ENCODE results near the gene REEP6. TPM values are rescaled to one million over a fixed set of nuclear protein-coding genes. Genes with fewer than 3 reads are reported as not detected.

REEP6 gene
- polyA plus RNA-seq, 1 of the 3 experiments (the other 2 are of a cell fraction), result 9.1 TPM

DNA sequence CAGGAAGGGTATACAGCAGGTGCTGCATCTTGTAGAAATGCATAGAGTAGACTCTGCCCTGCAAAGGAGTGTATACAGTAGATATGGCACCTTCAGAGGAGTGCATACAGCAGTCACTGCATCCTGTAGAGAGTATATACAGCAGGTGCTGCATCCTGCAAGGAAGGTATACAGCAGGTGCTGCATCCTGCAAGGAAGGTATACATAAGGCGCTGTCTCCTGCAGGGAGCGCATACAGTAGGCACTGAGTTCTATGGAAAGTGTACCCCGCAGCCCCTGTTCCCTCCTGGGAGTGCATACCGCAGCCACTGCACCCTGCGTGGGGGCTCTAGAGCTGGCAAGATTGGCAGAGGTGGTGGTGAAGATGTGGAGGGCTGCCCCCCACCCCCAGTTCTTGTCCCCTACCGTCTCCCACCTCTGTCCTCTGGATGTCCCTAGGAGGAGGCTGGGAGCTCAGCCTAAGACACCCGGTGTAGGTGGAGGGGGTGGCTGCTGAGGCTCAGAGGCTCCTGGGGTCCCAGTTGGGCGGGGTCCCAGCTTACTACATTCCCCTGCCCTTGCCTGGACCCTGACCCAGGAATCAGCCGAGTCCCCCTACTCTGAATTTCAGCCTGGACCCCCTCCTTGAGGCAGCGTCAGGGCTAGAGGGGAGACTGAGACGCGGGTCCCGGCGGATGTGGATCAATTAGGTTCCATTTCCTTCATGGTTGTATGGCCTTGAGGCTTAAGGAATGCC, 24.2 kb downstream of the REEP6 start:
- Histone ChIP-seq H3K9ac (no peak overlapping the region), H3K4me2 (no peak overlapping the region), H3K27ac (ENCODE audit: low read depth in 2 of 2, low read length in 1 of 2) (no peak overlapping the region), H2AFZ (ENCODE audit: low read depth) (no peak overlapping the region), H3F3A (replicated peaks; ENCODE audit: insufficient read depth) (peaks cover 12% of the 10 kb centered on the region), H3K4me3 (ENCODE audit: low read depth in 2 of 2, low read length in 1 of 2) (no peak overlapping the region), H3K4me1 (ENCODE audit: control insufficient read depth in 1 of 2, insufficient read depth in 2 of 2, low read depth in 1 of 2, low read length in 1 of 2) (no peaks in the 10 kb centered on the region), H3K27me3 (ENCODE audit: insufficient read depth) (no peaks in the 10 kb centered on the region), H3K9me3 (no peaks in the 10 kb centered on the region), H3K9me2 (no peaks in the 10 kb centered on the region), H3K79me2 (ENCODE audit: insufficient read depth) (no peaks in the 10 kb centered on the region), H4K20me1 (ENCODE audit: insufficient read depth) (no peaks in the 10 kb centered on the region), H3K36me3 (replicated peaks in 1 of 2; ENCODE audit: control insufficient read depth in 1 of 2, insufficient read depth in 2 of 2, low read length in 1 of 2) (no peaks in the 10 kb centered on the region)
- ChIA-PET CTCF (interaction anchor here (1.4 kb wide), 1 partner anchor 31 kb away, joined by 11 read pairs; no protein-coding TSS in a partner anchor), POLR2A (no interaction called here)
- DNase-seq, result no peak
- 28% methylated on average over 4 of the region's 14 CpGs for WGBS (ENCODE audit: low lambda C conversion rate)
- no peak for TF ChIP-seq NRF1 (IDR thresholded peaks at IDR 0.05; ENCODE audit: low read depth, low read length)
- no peak for TF ChIP-seq RFX5 (IDR thresholded peaks at IDR 0.05; ENCODE audit: low read length)
- no peak for TF ChIP-seq TAF1 (IDR thresholded peaks at IDR 0.05; ENCODE audit: borderline replicate concordance, low read depth, low read length)
- no peak for TF ChIP-seq ELF1 (IDR thresholded peaks at IDR 0.05)

DNA sequence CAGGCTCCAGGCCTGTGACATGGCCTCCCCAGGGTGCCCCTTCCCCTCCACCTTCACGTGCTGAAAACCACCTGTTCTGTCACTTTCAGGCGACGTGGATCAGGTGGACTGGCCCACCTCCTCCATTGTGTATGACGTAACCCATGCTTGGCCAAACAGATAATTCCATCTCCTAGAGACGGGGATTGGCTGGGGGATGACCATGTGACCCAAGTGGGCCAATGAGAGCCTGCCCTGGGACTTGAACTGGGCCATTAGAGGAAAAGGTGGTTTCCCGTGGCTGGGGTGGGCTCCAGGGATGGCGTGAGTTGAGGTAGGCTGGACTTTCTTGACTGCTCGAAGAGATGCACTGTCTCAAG, 25.4 kb downstream of the REEP6 start:
- Histone ChIP-seq H3K9ac (no peak overlapping the region), H2AFZ (ENCODE audit: low read depth) (no peak overlapping the region), H3K4me1 (ENCODE audit: control insufficient read depth in 1 of 2, insufficient read depth in 2 of 2, low read depth in 1 of 2, low read length in 1 of 2) (no peaks in the 10 kb centered on the region), H3K27ac (ENCODE audit: low read depth in 2 of 2, low read length in 1 of 2) (no peak overlapping the region), H3K4me3 (ENCODE audit: low read depth in 2 of 2, low read length in 1 of 2) (no peak overlapping the region), H3K79me2 (ENCODE audit: insufficient read depth) (no peaks in the 10 kb centered on the region), H3K9me3 (no peaks in the 10 kb centered on the region), H3K9me2 (no peaks in the 10 kb centered on the region), H3F3A (replicated peaks; ENCODE audit: insufficient read depth) (peaks cover 12% of the 10 kb centered on the region), H3K36me3 (replicated peaks in 1 of 2; ENCODE audit: control insufficient read depth in 1 of 2, insufficient read depth in 2 of 2, low read length in 1 of 2) (no peaks in the 10 kb centered on the region), H3K27me3 (ENCODE audit: insufficient read depth) (no peaks in the 10 kb centered on the region), H3K4me2 (no peak overlapping the region), H4K20me1 (ENCODE audit: insufficient read depth) (no peaks in the 10 kb centered on the region)
- 46% methylated on average over 8 of the region's 8 CpGs for WGBS (ENCODE audit: low lambda C conversion rate)
- no peak for DNase-seq
- ChIA-PET CTCF (no interaction called here), POLR2A (no interaction called here)
- no peak for TF ChIP-seq ELF1 (IDR thresholded peaks at IDR 0.05)
- TF ChIP-seq SMC3 (IDR thresholded peaks at IDR 0.05; ENCODE audit: low read depth, low read length), result no peak
- no peak for TF ChIP-seq EZH2phosphoT487 (IDR thresholded peaks at IDR 0.05; ENCODE audit: borderline replicate concordance, low read depth)
- TF ChIP-seq RAD21 (IDR thresholded peaks at IDR 0.05; ENCODE audit: low read length), result no peak
- TF ChIP-seq, protein P1, sequence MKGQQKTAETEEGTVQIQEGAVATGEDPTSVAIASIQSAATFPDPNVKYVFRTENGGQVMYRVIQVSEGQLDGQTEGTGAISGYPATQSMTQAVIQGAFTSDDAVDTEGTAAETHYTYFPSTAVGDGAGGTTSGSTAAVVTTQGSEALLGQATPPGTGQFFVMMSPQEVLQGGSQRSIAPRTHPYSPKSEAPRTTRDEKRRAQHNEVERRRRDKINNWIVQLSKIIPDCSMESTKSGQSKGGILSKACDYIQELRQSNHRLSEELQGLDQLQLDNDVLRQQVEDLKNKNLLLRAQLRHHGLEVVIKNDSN (IDR thresholded peaks at IDR 0.05; ENCODE audit: borderline replicate concordance, low read depth), result peak; percentile 56; the same call in 1 of the 2 replicates
- TF ChIP-seq RFX5 (IDR thresholded peaks at IDR 0.05; ENCODE audit: low read length), result no peak
- no peak for TF ChIP-seq YY1 (IDR thresholded peaks at IDR 0.05; ENCODE audit: low read depth)
- TF ChIP-seq POLR2AphosphoS5 (IDR thresholded peaks at IDR 0.05; ENCODE audit: low read depth, low read length), result no peak

DNA sequence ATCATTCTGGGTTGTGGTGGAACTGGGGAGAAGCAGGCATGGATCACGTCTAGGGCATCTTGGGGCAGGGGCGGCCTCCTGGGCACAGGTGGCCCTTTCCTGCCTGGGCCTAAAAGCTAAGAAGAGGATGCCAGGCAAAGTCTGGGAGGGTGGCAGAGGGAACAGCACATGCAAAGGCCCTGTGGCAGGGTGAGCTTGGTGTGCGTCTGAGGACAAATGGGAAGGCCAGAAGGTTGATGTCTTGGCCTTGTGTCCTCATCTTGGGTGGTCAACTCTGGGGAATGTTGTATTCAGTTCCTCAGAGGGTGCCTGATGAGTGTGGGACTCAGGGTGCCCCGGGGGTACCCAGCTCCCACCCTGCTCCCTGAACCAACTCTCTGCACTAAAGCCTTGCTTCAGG, 27.5 kb downstream of the REEP6 start:
- Histone ChIP-seq H3K4me2 (no peak overlapping the region), H3K79me2 (ENCODE audit: insufficient read depth) (no peaks in the 10 kb centered on the region), H3F3A (replicated peaks; ENCODE audit: insufficient read depth) (peaks cover 13% of the 10 kb centered on the region), H3K4me3 (ENCODE audit: low read depth in 2 of 2, low read length in 1 of 2) (no peak overlapping the region), H3K4me1 (ENCODE audit: control insufficient read depth in 1 of 2, insufficient read depth in 2 of 2, low read depth in 1 of 2, low read length in 1 of 2) (no peaks in the 10 kb centered on the region), H3K27me3 (ENCODE audit: insufficient read depth) (peaks cover 11% of the 10 kb centered on the region), H2AFZ (ENCODE audit: low read depth) (no peak overlapping the region), H3K36me3 (replicated peaks in 1 of 2; ENCODE audit: control insufficient read depth in 1 of 2, insufficient read depth in 2 of 2, low read length in 1 of 2) (no peaks in the 10 kb centered on the region), H3K9me2 (no peaks in the 10 kb centered on the region), H3K9ac (no peak overlapping the region), H3K9me3 (no peaks in the 10 kb centered on the region), H4K20me1 (ENCODE audit: insufficient read depth) (no peaks in the 10 kb centered on the region), H3K27ac (ENCODE audit: low read depth in 2 of 2, low read length in 1 of 2) (no peak overlapping the region)
- WGBS (ENCODE audit: low lambda C conversion rate), result 59% methylated on average over 4 of the region's 4 CpGs
- ChIA-PET POLR2A (no interaction called here), CTCF (interaction anchor here (1.4 to 2.5 kb wide), 2 partner anchors 16 to 27 kb away, joined by 3 to 12 read pairs; no protein-coding TSS in a partner anchor)
- no peak for DNase-seq
- no peak for TF ChIP-seq MEF2A (IDR thresholded peaks at IDR 0.05; ENCODE audit: borderline replicate concordance, low read depth)
- TF ChIP-seq RFX5 (IDR thresholded peaks at IDR 0.05; ENCODE audit: low read length), result no peak
- TF ChIP-seq ELF1 (IDR thresholded peaks at IDR 0.05), result no peak
- TF ChIP-seq, protein P2, sequence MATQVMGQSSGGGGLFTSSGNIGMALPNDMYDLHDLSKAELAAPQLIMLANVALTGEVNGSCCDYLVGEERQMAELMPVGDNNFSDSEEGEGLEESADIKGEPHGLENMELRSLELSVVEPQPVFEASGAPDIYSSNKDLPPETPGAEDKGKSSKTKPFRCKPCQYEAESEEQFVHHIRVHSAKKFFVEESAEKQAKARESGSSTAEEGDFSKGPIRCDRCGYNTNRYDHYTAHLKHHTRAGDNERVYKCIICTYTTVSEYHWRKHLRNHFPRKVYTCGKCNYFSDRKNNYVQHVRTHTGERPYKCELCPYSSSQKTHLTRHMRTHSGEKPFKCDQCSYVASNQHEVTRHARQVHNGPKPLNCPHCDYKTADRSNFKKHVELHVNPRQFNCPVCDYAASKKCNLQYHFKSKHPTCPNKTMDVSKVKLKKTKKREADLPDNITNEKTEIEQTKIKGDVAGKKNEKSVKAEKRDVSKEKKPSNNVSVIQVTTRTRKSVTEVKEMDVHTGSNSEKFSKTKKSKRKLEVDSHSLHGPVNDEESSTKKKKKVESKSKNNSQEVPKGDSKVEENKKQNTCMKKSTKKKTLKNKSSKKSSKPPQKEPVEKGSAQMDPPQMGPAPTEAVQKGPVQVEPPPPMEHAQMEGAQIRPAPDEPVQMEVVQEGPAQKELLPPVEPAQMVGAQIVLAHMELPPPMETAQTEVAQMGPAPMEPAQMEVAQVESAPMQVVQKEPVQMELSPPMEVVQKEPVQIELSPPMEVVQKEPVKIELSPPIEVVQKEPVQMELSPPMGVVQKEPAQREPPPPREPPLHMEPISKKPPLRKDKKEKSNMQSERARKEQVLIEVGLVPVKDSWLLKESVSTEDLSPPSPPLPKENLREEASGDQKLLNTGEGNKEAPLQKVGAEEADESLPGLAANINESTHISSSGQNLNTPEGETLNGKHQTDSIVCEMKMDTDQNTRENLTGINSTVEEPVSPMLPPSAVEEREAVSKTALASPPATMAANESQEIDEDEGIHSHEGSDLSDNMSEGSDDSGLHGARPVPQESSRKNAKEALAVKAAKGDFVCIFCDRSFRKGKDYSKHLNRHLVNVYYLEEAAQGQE (IDR thresholded peaks at IDR 0.05; ENCODE audit: low read depth, low read length), result no peak
- TF ChIP-seq RAD21 (IDR thresholded peaks at IDR 0.05; ENCODE audit: low read length), result no peak
- no peak for TF ChIP-seq MXI1 (IDR thresholded peaks at IDR 0.05; ENCODE audit: low read depth, low read length)
- TF ChIP-seq FOSL2 (IDR thresholded peaks at IDR 0.05; ENCODE audit: borderline replicate concordance, low read depth), result no peak
- TF ChIP-seq RXRA (IDR thresholded peaks at IDR 0.05; ENCODE audit: borderline replicate concordance, low read depth), result no peak
- no peak for TF ChIP-seq NRF1 (IDR thresholded peaks at IDR 0.05; ENCODE audit: low read depth, low read length)
- TF ChIP-seq, protein P3, sequence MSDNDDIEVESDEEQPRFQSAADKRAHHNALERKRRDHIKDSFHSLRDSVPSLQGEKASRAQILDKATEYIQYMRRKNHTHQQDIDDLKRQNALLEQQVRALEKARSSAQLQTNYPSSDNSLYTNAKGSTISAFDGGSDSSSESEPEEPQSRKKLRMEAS (IDR thresholded peaks at IDR 0.05; ENCODE audit: low read depth), result no peak

All from SK-N-SH (cell line).